ENCODE results near the gene SLC35E4.

Gene SLC35E4

DNA sequence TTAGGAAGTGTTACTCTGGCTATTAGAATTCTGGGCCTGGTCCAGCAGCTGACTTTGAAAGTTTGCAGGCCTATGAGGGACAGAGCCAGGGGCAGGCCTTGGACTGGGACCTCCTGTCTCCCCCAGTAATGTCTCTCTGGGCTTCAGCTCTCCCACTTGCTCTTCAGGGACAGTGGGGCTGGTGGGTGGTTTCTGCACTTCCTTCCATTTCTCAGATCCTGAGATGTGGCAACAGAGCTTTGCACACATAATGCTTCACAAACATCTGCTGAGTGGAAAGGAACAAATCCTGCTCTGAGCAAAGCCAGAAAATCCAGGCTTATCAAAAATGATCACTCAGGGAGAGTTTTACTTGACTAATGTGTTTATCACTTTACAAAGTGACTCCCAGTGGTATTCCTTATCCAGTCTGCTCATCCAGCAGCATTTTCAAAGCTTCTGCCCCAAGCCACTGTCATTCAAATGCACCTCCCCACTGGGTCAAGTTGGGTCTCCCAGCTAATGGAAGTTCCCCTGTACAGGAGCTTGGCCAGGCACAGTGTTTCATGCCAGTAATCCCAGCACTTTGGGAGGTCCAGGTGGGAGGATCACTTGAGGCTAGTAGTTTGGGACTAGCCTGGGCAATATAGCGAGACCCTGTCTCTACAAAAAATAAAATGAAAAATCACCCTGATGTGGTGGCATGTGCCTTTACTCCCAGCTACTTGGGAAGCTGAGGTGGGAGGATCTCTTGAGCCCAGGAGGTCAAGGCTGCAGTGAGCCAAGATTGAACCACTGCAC, 45.6 kb downstream of the SLC35E4 start:
- no peaks in the 10 kb centered on the region for H3K79me2 ChIP-seq (ENCODE audit: insufficient read depth, low read depth)
- H3K4me2 ChIP-seq = no peak overlapping the region
- H2AFZ ChIP-seq (ENCODE audit: low read depth) = no peak overlapping the region
- H3K4me3 ChIP-seq (IDR thresholded peaks at IDR 0.05; ENCODE audit: insufficient read depth, low read depth, low read length) = no peak overlapping the region
- no peaks in the 10 kb centered on the region for H4K20me1 ChIP-seq (ENCODE audit: insufficient read depth)
- H3K36me3 ChIP-seq (ENCODE audit: insufficient read depth) = no peaks in the 10 kb centered on the region
- TF ChIP-seq, protein P1, sequence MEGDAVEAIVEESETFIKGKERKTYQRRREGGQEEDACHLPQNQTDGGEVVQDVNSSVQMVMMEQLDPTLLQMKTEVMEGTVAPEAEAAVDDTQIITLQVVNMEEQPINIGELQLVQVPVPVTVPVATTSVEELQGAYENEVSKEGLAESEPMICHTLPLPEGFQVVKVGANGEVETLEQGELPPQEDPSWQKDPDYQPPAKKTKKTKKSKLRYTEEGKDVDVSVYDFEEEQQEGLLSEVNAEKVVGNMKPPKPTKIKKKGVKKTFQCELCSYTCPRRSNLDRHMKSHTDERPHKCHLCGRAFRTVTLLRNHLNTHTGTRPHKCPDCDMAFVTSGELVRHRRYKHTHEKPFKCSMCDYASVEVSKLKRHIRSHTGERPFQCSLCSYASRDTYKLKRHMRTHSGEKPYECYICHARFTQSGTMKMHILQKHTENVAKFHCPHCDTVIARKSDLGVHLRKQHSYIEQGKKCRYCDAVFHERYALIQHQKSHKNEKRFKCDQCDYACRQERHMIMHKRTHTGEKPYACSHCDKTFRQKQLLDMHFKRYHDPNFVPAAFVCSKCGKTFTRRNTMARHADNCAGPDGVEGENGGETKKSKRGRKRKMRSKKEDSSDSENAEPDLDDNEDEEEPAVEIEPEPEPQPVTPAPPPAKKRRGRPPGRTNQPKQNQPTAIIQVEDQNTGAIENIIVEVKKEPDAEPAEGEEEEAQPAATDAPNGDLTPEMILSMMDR (conservative IDR thresholded peaks at IDR 0.05; ENCODE audit: low read depth, low read length) = no peak
- no peaks in the 10 kb centered on the region for H3K27me3 ChIP-seq (ENCODE audit: insufficient read depth, low read depth)
- H3K4me1 ChIP-seq (ENCODE audit: low read depth, poor library complexity, severe bottlenecking) = no peaks in the 10 kb centered on the region
- H3K27ac ChIP-seq = no peak overlapping the region
- H3K9ac ChIP-seq = no peak overlapping the region

DNA sequence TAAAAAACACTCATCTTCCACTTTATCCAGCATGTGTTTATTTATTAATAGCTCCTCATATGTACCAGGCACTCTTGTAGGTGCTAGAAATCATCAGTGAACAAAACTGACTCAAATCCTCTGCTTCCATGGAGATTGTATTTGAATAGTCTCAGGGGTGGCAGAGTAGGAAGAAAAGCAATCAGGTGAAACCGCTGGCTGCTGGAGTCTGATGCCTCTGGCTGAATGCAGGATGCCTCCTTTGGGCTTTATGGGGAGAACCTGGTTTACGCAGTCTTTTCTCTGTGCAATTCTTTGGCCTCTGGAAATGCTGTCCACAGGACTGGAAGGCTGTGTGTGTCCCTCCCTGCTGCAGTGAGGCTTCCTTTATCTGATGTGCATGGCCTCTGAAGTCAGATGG, 46.2 kb downstream of the SLC35E4 start:
- no peak overlapping the region for H3K27ac ChIP-seq
- H3K4me2 ChIP-seq = no peak overlapping the region
- no peaks in the 10 kb centered on the region for H3K4me1 ChIP-seq (ENCODE audit: low read depth, poor library complexity, severe bottlenecking)
- no peak overlapping the region for H2AFZ ChIP-seq (ENCODE audit: low read depth)
- H4K20me1 ChIP-seq (ENCODE audit: insufficient read depth) = no peaks in the 10 kb centered on the region
- H3K36me3 ChIP-seq (ENCODE audit: insufficient read depth) = no peaks in the 10 kb centered on the region
- no peak overlapping the region for H3K4me3 ChIP-seq (IDR thresholded peaks at IDR 0.05; ENCODE audit: insufficient read depth, low read depth, low read length)
- H3K79me2 ChIP-seq (ENCODE audit: insufficient read depth, low read depth) = no peaks in the 10 kb centered on the region
- TF ChIP-seq, protein P1 (conservative IDR thresholded peaks at IDR 0.05; ENCODE audit: low read depth, low read length) = no peak
- no peak overlapping the region for H3K9ac ChIP-seq
- H3K27me3 ChIP-seq (ENCODE audit: insufficient read depth, low read depth) = no peaks in the 10 kb centered on the region

DNA sequence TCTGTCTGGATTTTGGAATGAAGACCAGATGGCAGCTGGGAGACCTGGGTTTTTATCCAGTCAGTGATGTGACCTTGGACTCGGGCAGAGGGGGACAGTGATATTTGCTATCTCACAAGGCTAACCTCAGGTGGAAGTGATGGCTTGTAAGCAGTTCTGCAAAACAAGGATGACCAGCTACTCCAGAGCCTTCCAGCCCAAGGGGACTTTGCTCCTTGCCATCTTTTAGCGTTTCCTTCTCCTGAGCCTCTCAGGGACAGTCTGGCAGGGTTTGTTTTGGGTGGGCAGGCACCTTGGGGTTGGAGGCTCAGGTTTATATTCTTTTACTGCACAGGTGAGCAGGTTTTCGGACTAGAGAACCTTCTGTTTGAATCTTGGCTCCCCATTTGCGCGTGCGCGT, 49.6 kb downstream of the SLC35E4 start:
- no peak overlapping the region for H3K9ac ChIP-seq
- H4K20me1 ChIP-seq (ENCODE audit: insufficient read depth) = no peaks in the 10 kb centered on the region
- no peaks in the 10 kb centered on the region for H3K4me1 ChIP-seq (ENCODE audit: low read depth, poor library complexity, severe bottlenecking)
- no peaks in the 10 kb centered on the region for H3K27me3 ChIP-seq (ENCODE audit: insufficient read depth, low read depth)
- no peak overlapping the region for H3K27ac ChIP-seq
- no peak overlapping the region for H3K4me2 ChIP-seq
- no peak overlapping the region for H2AFZ ChIP-seq (ENCODE audit: low read depth)
- H3K79me2 ChIP-seq (ENCODE audit: insufficient read depth, low read depth) = no peaks in the 10 kb centered on the region
- TF ChIP-seq, protein P1 (conservative IDR thresholded peaks at IDR 0.05; ENCODE audit: low read depth, low read length) = no peak
- H3K36me3 ChIP-seq (ENCODE audit: insufficient read depth) = no peaks in the 10 kb centered on the region
- H3K4me3 ChIP-seq (IDR thresholded peaks at IDR 0.05; ENCODE audit: insufficient read depth, low read depth, low read length) = no peak overlapping the region

DNA sequence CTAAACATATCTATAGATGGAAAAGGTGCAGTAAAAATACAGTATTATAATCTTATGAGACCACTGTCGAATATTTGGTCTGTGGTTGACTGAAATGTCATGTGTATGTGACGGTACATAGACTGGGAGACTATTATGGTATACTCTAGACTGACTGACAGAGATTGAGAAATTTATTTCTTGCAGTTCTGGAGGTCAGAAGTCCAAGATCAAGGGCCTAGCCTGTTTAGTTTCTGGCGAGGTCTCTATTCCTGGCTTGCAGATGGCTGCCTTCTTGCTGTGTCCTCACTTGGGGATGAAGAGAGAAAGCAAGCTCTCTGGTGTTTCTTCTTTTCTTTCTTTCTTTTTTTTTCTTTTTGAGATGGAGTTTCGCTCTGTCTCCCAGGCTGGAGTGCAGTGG, 51.8 kb downstream of the SLC35E4 start:
- no peaks in the 10 kb centered on the region for H3K27me3 ChIP-seq (ENCODE audit: insufficient read depth, low read depth)
- H3K4me3 ChIP-seq (IDR thresholded peaks at IDR 0.05; ENCODE audit: insufficient read depth, low read depth, low read length) = no peak overlapping the region
- TF ChIP-seq, protein P1 (conservative IDR thresholded peaks at IDR 0.05; ENCODE audit: low read depth, low read length) = no peak
- no peaks in the 10 kb centered on the region for H3K79me2 ChIP-seq (ENCODE audit: insufficient read depth, low read depth)
- H3K9ac ChIP-seq = no peak overlapping the region
- no peaks in the 10 kb centered on the region for H4K20me1 ChIP-seq (ENCODE audit: insufficient read depth)
- H3K27ac ChIP-seq = no peak overlapping the region
- H2AFZ ChIP-seq (ENCODE audit: low read depth) = no peak overlapping the region
- no peaks in the 10 kb centered on the region for H3K4me1 ChIP-seq (ENCODE audit: low read depth, poor library complexity, severe bottlenecking)
- no peaks in the 10 kb centered on the region for H3K36me3 ChIP-seq (ENCODE audit: insufficient read depth)
- H3K4me2 ChIP-seq = no peak overlapping the region
